ENCODE results near the gene HAND2. TPM values are rescaled to one million over a fixed set of nuclear protein-coding genes. Genes with fewer than 3 reads are reported as not detected.

HAND2 gene
- total and polyA plus RNA-seq, 2 of the 8 experiments (the other 6 are each of a cell fraction or from before 2014, with no cell fraction given) = 0.05 TPM; not detected in 1

- Histone ChIP-seq H3K9me3 (ENCODE audit: insufficient read depth in 2 of 2, low read depth in 1 of 2, low read length in 1 of 2) (no peaks in the 10 kb centered on the region), H4K20me1 (replicated peaks in 1 of 2; ENCODE audit: control insufficient read depth in 1 of 2, insufficient read depth in 2 of 2, low read length in 2 of 2) (peaks cover 14 to 30% of the 10 kb centered on the region in 2 experiments), H4K5ac (ENCODE audit: insufficient read length, low read depth, low read length) (no peak overlapping the region), H3K14ac (ENCODE audit: insufficient read length) (no peak overlapping the region), H3K4ac (replicated peaks; ENCODE audit: insufficient read length, low read depth, low read length) (no peak overlapping the region), H3K36me3 (ENCODE audit: control insufficient read depth in 2 of 4, insufficient read depth in 4 of 4, low read length in 3 of 4) (peaks cover 0 to 8% (median 0%) of the 10 kb centered on the region in 4 experiments; a peak in 1 of 8 replicates), H2BK120ac (replicated peaks; ENCODE audit: low read depth, low read length) (no peak overlapping the region), H3K23me2 (ENCODE audit: low read depth, low read length) (no peaks in the 10 kb centered on the region; the same call in 1 of the 2 replicates), H4K8ac (ENCODE audit: extremely low read depth, insufficient read depth, low read length) (no peak overlapping the region), H2BK20ac (ENCODE audit: low read length) (no peak overlapping the region), H2BK15ac (ENCODE audit: low read length) (no peak overlapping the region), H3K9ac (replicated peaks in 1 of 4; ENCODE audit: extremely low read depth in 1 of 4, low read depth in 3 of 4, low read length in 3 of 4) (no peak overlapping the region), H3K4me1 (replicated peaks in 1 of 4; ENCODE audit: control insufficient read depth in 3 of 4, insufficient read depth in 4 of 4, low read length in 3 of 4) (peaks cover 0 to 22% (median 9%) of the 10 kb centered on the region in 4 experiments; a peak in 6 of 7 replicates), H2BK12ac (ENCODE audit: low read depth, low read length) (no peak overlapping the region), H3K18ac (ENCODE audit: extremely low read depth, low read length) (no peak overlapping the region), H4K91ac (replicated peaks; ENCODE audit: insufficient read length, low read length) (no peak overlapping the region), H2AK5ac (ENCODE audit: low read depth, low read length) (no peak overlapping the region), H3K79me2 (ENCODE audit: control insufficient read depth in 1 of 2, insufficient read depth in 2 of 2, low read length in 2 of 2) (no peaks in the 10 kb centered on the region), H3K4me2 (ENCODE audit: insufficient read depth in 1 of 2, low read depth in 2 of 2, low read length in 2 of 2) (peak overlapping the region; percentile 73 to 80), H3K27ac (ENCODE audit: low read depth, low read length) (no peak overlapping the region), H3K79me1 (ENCODE audit: low read depth, low read length) (no peaks in the 10 kb centered on the region), H3K56ac (replicated peaks; ENCODE audit: insufficient read length, low read depth, low read length) (no peak overlapping the region), H2AFZ (ENCODE audit: low read length) (no peak overlapping the region), H3K27me3 (replicated peaks in 1 of 4; ENCODE audit: control insufficient read depth in 3 of 4, extremely low read depth in 1 of 4, insufficient read depth in 3 of 4, low read length in 3 of 4) (peaks cover 97 to 99% (median 98%) of the 10 kb centered on the region in 4 experiments), H3K23ac (ENCODE audit: insufficient read length) (no peak overlapping the region), H2BK5ac (ENCODE audit: low read depth, low read length) (no peak overlapping the region), H3K4me3 (ENCODE audit: extremely low read depth in 1 of 4, insufficient read depth in 2 of 4, low read depth in 3 of 4, low read length in 4 of 4) (peak overlapping the region in 1 of 4 experiments; percentile 57; a peak in 4 of 8 replicates)
- ChIA-PET POLR2A (ENCODE audit: partially characterized antibody) (interaction anchor here (0.5 to 1.9 kb wide), 4 partner anchors 13 to 391 kb away, joined by 3 to 7 read pairs (median 4); no protein-coding TSS in a partner anchor), CTCF (ENCODE audit: partially characterized antibody) (interaction anchor here (0.5 to 2.2 kb wide), 10 partner anchors 8 to 348 kb away, joined by 3 to 10 read pairs (median 4); no protein-coding TSS in a partner anchor)
- WGBS, 2 experiments (ENCODE audit: extremely low coverage in 1 of 2, insufficient coverage in 1 of 2, insufficient read length in 1 of 2, insufficient replicate concordance in 2 of 2, low coverage in 1 of 2, low lambda C conversion rate in 2 of 2, missing lambda C conversion rate in 1 of 2) = 8% methylated on average over 33 of the region's 34 CpGs; no CpG with 5 or more reads in 1 of the 2 experiments
- TF ChIP-seq PHF8 (conservative IDR thresholded peaks at IDR 0.05; ENCODE audit: low read depth, low read length) (no peak), HDAC2 (IDR thresholded peaks at IDR 0.05; ENCODE audit: borderline replicate concordance in 1 of 2, low read depth in 2 of 2, low read length in 2 of 2) (no peak), BACH1 (IDR thresholded peaks at IDR 0.05; ENCODE audit: low read length) (no peak), SIN3A (conservative IDR thresholded peaks at IDR 0.05 in 1 of 2, IDR thresholded peaks at IDR 0.05 in 1 of 2; ENCODE audit: low read depth in 1 of 2, low read length in 2 of 2) (no peak), SP1 (IDR thresholded peaks at IDR 0.05; ENCODE audit: low read depth, low read length) (0 out of 2 replicates have a peak, but pooled peaks have one; percentile 10), KDM4A (IDR thresholded peaks at IDR 0.05; ENCODE audit: low read depth, low read length, severe bottlenecking) (no peak), E2F6 (IDR thresholded peaks at IDR 0.05) (no peak), FOSL1 (IDR thresholded peaks at IDR 0.05; ENCODE audit: insufficient read depth, low read depth, low read length) (no peak), CBX8 (IDR thresholded peaks at IDR 0.05; ENCODE audit: borderline replicate concordance, low read depth, low read length) (peak; percentile 73; the same call in 1 of the 2 replicates)
- FAIRE-seq (no peak), DNase-seq (ENCODE audit: low read depth in 1 of 2, low spot score in 2 of 2) (no peak)
These were observed 477 bp upstream of the HAND2 start for GRCh38 chr4:173530326-173531085.
